ENCODE results near the gene SLC26A11.
A peak's percentile ranks its signal among the peaks of the same experiment; 100 is the strongest.
"Not testable (repeated sequence)": the region's sequence is repeated elsewhere in the genome, so short reads cannot be mapped to it uniquely, and the experiment has no call there.

The SLC26A11 gene

GRCh38 chr17:80263253-80264204 lies 43.3 kb downstream of the SLC26A11 start:
- FAIRE-seq = peak; percentile 70

- no peak for FAIRE-seq
Observed at GRCh38 chr17:80264205-80265075, 44.2 kb downstream of the SLC26A11 start.

GRCh38 chr17:80265205-80266068 lies 45.2 kb downstream of the SLC26A11 start:
- FAIRE-seq = no peak

- no peak for FAIRE-seq
Observed at GRCh38 chr17:80267391-80267790, 47.2 kb downstream of the SLC26A11 start.

GRCh38 chr17:80268427-80268826 lies 48.2 kb downstream of the SLC26A11 start:
- FAIRE-seq = no peak

- FAIRE-seq = no peak
Observed at GRCh38 chr17:80269405-80269807, 49.2 kb downstream of the SLC26A11 start.

GRCh38 chr17:80270104-80270503 lies 49.9 kb downstream of the SLC26A11 start:
- FAIRE-seq = no peak

- no peak for FAIRE-seq
Observed at GRCh38 chr17:80270836-80271235, 50.6 kb downstream of the SLC26A11 start.

GRCh38 chr17:80272366-80272765 lies 52.1 kb downstream of the SLC26A11 start:
- FAIRE-seq = no peak

- FAIRE-seq = no peak
Observed at GRCh38 chr17:80274331-80274730, 54.1 kb downstream of the SLC26A11 start.

GRCh38 chr17:80274871-80275449 lies 54.7 kb downstream of the SLC26A11 start:
- no peak for FAIRE-seq

GRCh38 chr17:80275857-80276256 lies 55.6 kb downstream of the SLC26A11 start:
- not testable (repeated sequence) for FAIRE-seq

GRCh38 chr17:80277751-80278671 lies 57.8 kb downstream of the SLC26A11 start:
- FAIRE-seq = no peak

- no peak for FAIRE-seq
Observed at GRCh38 chr17:80279895-80280294, 59.7 kb downstream of the SLC26A11 start.

- no peak for FAIRE-seq
Observed at GRCh38 chr17:80281516-80281915, 61.3 kb downstream of the SLC26A11 start.

GRCh38 chr17:80283116-80283852 lies 63.1 kb downstream of the SLC26A11 start:
- FAIRE-seq = no peak

- FAIRE-seq = no peak
Observed at GRCh38 chr17:80284631-80285030, 64.4 kb downstream of the SLC26A11 start.

- FAIRE-seq = no peak
Observed at GRCh38 chr17:80285237-80285920, 65.2 kb downstream of the SLC26A11 start.

- no peak for FAIRE-seq
Observed at GRCh38 chr17:80286638-80286960, 66.4 kb downstream of the SLC26A11 start.

- FAIRE-seq = no peak
Observed at GRCh38 chr17:80287038-80287437, 66.8 kb downstream of the SLC26A11 start.

Measured in islet of Langerhans (tissue), 1 donor.